ENCODE results near the gene LAMC2. TPM values are rescaled to one million over a fixed set of nuclear protein-coding genes. Genes with fewer than 3 reads are reported as not detected.

Gene LAMC2
- total and polyA plus RNA-seq, 8 donors: 38.1 to 104 (median 46.6) TPM

DNA sequence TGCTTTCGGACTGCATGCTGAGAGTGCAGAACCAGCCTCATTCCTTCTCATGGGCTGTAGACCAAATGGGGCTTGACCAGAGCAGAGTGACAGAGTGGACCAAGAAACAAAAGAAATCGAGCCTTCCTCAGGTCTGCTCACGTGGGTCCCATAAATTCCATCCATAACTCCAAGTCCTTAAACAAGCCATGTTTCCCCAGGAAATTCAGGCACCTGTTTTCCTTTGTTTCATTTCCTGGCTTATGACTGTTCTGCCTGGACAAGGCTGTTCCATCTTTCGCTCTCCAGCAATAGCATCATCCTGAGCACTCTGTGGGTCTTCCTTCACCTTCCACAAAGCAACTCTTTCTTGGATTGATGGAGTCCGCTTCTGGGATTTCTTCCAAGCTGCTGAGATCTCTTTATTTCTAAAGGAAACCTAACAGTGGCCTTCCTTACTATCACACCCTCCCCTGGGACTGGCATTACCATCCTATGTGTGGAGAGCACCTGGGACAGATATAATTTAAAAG lies 63.9 kb downstream of the LAMC2 start:
- no peaks in the 10 kb centered on the region for H3K27me3 ChIP-seq
- H3K9me3 ChIP-seq: peaks cover 0 to 3% of the 10 kb centered on the region in 2 donors
- intact Hi-C loops (cut with DNase I): no loop called here
- DNase-seq (no peak), ATAC-seq (no peak)
- peaks cover under 1 to 15% of the 10 kb centered on the region in 2 donors for H3K4me1 ChIP-seq
- no peaks in the 10 kb centered on the region for H3K36me3 ChIP-seq
- TF ChIP-seq, protein P1, sequence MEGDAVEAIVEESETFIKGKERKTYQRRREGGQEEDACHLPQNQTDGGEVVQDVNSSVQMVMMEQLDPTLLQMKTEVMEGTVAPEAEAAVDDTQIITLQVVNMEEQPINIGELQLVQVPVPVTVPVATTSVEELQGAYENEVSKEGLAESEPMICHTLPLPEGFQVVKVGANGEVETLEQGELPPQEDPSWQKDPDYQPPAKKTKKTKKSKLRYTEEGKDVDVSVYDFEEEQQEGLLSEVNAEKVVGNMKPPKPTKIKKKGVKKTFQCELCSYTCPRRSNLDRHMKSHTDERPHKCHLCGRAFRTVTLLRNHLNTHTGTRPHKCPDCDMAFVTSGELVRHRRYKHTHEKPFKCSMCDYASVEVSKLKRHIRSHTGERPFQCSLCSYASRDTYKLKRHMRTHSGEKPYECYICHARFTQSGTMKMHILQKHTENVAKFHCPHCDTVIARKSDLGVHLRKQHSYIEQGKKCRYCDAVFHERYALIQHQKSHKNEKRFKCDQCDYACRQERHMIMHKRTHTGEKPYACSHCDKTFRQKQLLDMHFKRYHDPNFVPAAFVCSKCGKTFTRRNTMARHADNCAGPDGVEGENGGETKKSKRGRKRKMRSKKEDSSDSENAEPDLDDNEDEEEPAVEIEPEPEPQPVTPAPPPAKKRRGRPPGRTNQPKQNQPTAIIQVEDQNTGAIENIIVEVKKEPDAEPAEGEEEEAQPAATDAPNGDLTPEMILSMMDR (IDR thresholded peaks at IDR 0.05): no peak
- H3K27ac ChIP-seq: no peak overlapping the region
- H3K4me3 ChIP-seq: no peak overlapping the region

DNA sequence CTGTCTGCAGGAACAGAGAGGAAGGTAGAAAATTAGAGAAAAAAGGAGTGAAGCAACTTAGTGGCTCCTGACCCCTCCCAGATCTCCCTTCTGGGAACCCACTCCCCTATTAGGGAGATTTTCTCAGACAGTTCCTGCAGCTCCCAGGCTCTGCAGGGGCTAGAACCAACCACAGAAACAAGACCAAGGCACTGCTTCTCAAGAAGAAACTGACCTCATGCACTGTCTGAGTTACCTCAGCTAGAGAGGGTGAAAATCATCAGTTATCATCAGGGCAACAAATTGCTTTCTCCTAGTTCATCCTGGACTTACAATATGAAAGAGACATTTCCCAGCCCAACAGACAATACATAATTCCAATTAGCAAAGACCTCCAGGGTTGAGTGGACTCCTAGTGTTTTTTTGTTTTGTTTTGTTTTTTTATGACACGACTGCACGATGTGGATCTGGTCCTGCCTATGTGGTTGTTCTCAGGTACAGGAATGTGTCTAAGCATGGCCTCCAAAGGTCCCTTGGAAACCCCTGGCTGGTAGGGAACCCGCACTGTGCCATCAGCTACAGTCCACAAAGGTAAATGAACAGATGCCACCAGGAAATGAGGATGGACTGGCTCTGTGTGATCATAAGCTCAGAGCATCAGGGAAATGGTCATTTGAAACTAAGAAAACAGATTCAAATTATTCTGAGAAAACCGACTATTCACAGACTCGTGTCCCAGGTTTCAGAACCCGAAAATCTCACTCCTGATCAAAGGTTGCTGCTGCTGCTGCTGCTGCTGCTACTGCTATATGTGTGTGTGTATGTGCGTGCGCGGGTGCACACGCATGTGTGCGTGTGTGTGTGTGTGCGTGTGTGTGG lies 65.3 kb downstream of the LAMC2 start:
- no peak overlapping the region for H3K27ac ChIP-seq
- peaks cover 0 to 2% of the 10 kb centered on the region in 2 donors for H3K4me1 ChIP-seq
- DNase-seq: no peak
- intact Hi-C loops (cut with DNase I): no loop called here
- H3K4me3 ChIP-seq: no peak overlapping the region
- TF ChIP-seq, protein P1 (IDR thresholded peaks at IDR 0.05): no peak
- no peak for ATAC-seq
- H3K27me3 ChIP-seq: no peaks in the 10 kb centered on the region
- H3K36me3 ChIP-seq: no peaks in the 10 kb centered on the region
- peaks cover 0 to 6% of the 10 kb centered on the region in 2 donors for H3K9me3 ChIP-seq

DNA sequence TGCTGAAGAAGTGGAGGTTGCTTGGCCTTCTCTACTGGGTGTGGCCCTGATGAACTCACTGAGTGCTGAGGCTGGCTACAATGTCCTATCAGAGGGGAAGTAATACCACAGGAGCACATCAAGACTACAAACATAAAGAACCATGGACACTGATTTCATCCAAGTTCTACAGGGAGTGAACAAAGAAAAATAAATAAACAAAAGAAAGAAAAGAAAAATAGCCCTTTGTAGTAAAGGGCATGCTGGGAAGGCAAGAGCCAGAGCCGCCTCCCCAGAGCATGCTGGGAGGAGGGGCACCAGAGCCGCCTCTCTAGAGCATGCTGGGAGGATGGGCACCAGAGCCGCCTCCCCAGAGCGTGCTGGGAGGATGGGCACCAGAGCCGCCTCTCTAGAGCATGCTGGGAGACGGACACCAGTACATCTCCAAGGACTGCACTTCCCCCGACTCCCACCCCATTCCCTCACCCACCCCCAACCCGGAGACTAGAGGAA lies 65.9 kb downstream of the LAMC2 start:
- H3K36me3 ChIP-seq: no peaks in the 10 kb centered on the region
- no peak overlapping the region for H3K27ac ChIP-seq
- ATAC-seq: no peak
- intact Hi-C loops (cut with DNase I): no loop called here
- H3K4me1 ChIP-seq: no peaks in the 10 kb centered on the region
- no peak for DNase-seq
- no peaks in the 10 kb centered on the region for H3K27me3 ChIP-seq
- TF ChIP-seq, protein P1 (IDR thresholded peaks at IDR 0.05): no peak
- no peak overlapping the region for H3K4me3 ChIP-seq
- H3K9me3 ChIP-seq: peaks cover 0 to 6% of the 10 kb centered on the region in 2 donors

GRCh38 chr1:183255073-183255472 lies 69.0 kb downstream of the LAMC2 start:
- Histone ChIP-seq H3K9me3 (peaks cover 0 to 6% of the 10 kb centered on the region in 2 donors), H3K4me1 (no peaks in the 10 kb centered on the region), H3K27me3 (no peaks in the 10 kb centered on the region), H3K27ac (no peak overlapping the region), H3K36me3 (no peaks in the 10 kb centered on the region), H3K4me3 (no peak overlapping the region)
- intact Hi-C loops (cut with DNase I): no loop called here
- TF ChIP-seq, protein P1 (IDR thresholded peaks at IDR 0.05): no peak
- ATAC-seq: no peak
- DNase-seq: no peak

DNA sequence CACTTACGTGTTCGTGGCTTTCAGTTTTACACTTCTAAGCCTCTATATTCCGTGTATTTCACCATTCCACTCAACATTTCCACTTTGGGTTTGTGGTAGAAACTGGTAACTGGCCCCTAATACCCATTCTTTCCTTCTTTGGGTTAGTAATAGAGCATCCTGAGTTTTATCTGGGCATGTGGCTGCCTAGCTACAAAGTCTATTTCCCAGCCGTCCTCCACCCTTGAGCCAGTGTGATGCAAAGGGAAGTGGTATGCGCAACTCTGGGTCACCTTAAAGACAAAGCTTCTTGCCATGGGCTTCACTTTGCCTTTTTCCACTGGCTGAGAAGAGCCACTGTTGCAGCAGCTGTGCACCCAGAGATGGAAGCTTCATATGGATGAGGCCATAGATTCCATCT lies 73.9 kb downstream of the LAMC2 start:
- DNase-seq: no peak
- H3K27ac ChIP-seq: peak overlapping the region in 1 of 2 donors; percentile 55
- ATAC-seq: no peak
- intact Hi-C loops (cut with DNase I): no loop called here
- TF ChIP-seq, protein P1 (IDR thresholded peaks at IDR 0.05): no peak
- H3K4me1 ChIP-seq: no peaks in the 10 kb centered on the region
- no peaks in the 10 kb centered on the region for H3K27me3 ChIP-seq
- peaks cover 0 to 4% of the 10 kb centered on the region in 2 donors for H3K9me3 ChIP-seq
- H3K4me3 ChIP-seq: no peak overlapping the region
- no peaks in the 10 kb centered on the region for H3K36me3 ChIP-seq

Data from left lung (tissue), 10 donors.